ENCODE results near the gene DNAH14. TPM values are rescaled to one million over a fixed set of nuclear protein-coding genes. Genes with fewer than 3 reads are reported as not detected.

The DNAH14 gene
- total and polyA plus RNA-seq, 2 of the 13 experiments (the other 11 are each of a cell fraction or from before 2014, with no cell fraction given), result 4.5 to 27.5 TPM

DNA sequence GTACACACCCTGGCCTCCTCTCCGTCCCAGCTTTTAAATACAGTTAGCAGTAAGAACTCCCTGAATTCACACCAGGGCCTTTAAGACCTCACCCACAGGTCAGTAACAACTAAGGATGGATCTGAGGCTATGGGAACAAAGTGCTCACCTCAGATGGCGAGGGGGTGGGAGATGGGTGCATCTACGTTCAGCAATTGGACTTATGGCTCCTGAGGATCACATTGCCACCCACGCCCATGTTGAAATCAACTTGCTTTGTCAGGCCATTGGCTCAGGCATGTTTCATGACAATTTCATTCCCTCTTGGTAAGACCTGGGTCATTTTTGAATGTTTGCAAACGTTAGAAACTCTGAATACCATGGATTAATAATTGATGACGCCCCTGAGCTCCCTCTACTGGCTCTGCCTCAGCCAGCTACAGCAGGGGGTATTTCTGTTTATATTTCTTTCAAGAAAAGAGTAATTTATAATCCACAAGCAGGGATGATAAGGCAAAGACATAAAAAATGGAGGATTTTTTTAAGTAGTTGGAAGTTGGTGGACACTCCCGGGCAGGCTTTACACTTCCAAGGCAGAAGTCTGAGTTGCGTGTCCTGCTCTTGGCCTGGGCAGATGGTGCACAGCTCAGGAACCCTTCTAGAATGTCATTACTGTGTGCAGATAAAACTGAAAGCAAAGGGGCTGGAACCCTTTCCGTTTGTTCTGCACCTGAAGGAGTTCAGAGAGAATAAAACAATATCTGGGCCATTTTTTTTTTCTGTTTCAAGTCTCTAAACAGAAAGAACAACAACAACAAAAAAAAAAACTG, 512.0 kb downstream of the DNAH14 start (continued):
- TF ChIP-seq, protein P1, sequence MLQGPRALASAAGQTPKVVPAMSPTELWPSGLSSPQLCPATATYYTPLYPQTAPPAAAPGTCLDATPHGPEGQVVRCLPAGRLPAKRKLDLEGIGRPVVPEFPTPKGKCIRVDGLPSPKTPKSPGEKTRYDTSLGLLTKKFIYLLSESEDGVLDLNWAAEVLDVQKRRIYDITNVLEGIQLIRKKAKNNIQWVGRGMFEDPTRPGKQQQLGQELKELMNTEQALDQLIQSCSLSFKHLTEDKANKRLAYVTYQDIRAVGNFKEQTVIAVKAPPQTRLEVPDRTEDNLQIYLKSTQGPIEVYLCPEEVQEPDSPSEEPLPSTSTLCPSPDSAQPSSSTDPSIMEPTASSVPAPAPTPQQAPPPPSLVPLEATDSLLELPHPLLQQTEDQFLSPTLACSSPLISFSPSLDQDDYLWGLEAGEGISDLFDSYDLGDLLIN (CRISPR knock-in tag; IDR thresholded peaks at IDR 0.05; ENCODE audit: borderline replicate concordance), result no peak
- TF ChIP-seq YY1 (IDR thresholded peaks at IDR 0.05; ENCODE audit: insufficient read depth, insufficient replicate concordance, low read depth, low read length), result no peak
- no peak for TF ChIP-seq ZNF10 (CRISPR knock-in tag; IDR thresholded peaks at IDR 0.05; ENCODE audit: borderline replicate concordance, low read depth)
- no peak; the same call in 1 of the 2 replicates for TF ChIP-seq HMG20B (CRISPR knock-in tag; conservative IDR thresholded peaks at IDR 0.05)
- TF ChIP-seq, protein P2, sequence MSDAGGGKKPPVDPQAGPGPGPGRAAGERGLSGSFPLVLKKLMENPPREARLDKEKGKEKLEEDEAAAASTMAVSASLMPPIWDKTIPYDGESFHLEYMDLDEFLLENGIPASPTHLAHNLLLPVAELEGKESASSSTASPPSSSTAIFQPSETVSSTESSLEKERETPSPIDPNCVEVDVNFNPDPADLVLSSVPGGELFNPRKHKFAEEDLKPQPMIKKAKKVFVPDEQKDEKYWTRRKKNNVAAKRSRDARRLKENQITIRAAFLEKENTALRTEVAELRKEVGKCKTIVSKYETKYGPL (CRISPR knock-in tag; IDR thresholded peaks at IDR 0.05), result no peak
- TF ChIP-seq MIXL1 (CRISPR knock-in tag; IDR thresholded peaks at IDR 0.05), result peak; percentile 89; the same call in 1 of the 2 replicates
- no peak for TF ChIP-seq MAZ (IDR thresholded peaks at IDR 0.05; ENCODE audit: borderline replicate concordance, low read depth, low read length)
- TF ChIP-seq MAZ (CRISPR knock-in tag; IDR thresholded peaks at IDR 0.05; ENCODE audit: low read depth), result peak; percentile 68; the same call in 1 of the 2 replicates
- TF ChIP-seq ZNF879 (CRISPR knock-in tag; IDR thresholded peaks at IDR 0.05), result no peak
- no peak for TF ChIP-seq GATAD1 (CRISPR knock-in tag; IDR thresholded peaks at IDR 0.05)
- no peak for TF ChIP-seq HOXA5 (CRISPR knock-in tag; IDR thresholded peaks at IDR 0.05)
- TF ChIP-seq ERF (CRISPR knock-in tag; IDR thresholded peaks at IDR 0.05), result no peak
- no peak for TF ChIP-seq MTA1 (CRISPR knock-in tag; IDR thresholded peaks at IDR 0.05; ENCODE audit: borderline replicate concordance)
- TF ChIP-seq MED8 (CRISPR knock-in tag; IDR thresholded peaks at IDR 0.05; ENCODE audit: insufficient replicate concordance), result no peak
- TF ChIP-seq, protein P3, sequence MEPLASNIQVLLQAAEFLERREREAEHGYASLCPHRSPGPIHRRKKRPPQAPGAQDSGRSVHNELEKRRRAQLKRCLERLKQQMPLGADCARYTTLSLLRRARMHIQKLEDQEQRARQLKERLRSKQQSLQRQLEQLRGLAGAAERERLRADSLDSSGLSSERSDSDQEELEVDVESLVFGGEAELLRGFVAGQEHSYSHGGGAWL (CRISPR knock-in tag; IDR thresholded peaks at IDR 0.05), result no peak
- TF ChIP-seq EZH2 (conservative IDR thresholded peaks at IDR 0.05; ENCODE audit: low read depth, low read length), result no peak
- TF ChIP-seq ZNF781 (CRISPR knock-in tag; IDR thresholded peaks at IDR 0.05; ENCODE audit: borderline replicate concordance, not compliant biosample characterization), result no peak
- TF ChIP-seq, protein P4, sequence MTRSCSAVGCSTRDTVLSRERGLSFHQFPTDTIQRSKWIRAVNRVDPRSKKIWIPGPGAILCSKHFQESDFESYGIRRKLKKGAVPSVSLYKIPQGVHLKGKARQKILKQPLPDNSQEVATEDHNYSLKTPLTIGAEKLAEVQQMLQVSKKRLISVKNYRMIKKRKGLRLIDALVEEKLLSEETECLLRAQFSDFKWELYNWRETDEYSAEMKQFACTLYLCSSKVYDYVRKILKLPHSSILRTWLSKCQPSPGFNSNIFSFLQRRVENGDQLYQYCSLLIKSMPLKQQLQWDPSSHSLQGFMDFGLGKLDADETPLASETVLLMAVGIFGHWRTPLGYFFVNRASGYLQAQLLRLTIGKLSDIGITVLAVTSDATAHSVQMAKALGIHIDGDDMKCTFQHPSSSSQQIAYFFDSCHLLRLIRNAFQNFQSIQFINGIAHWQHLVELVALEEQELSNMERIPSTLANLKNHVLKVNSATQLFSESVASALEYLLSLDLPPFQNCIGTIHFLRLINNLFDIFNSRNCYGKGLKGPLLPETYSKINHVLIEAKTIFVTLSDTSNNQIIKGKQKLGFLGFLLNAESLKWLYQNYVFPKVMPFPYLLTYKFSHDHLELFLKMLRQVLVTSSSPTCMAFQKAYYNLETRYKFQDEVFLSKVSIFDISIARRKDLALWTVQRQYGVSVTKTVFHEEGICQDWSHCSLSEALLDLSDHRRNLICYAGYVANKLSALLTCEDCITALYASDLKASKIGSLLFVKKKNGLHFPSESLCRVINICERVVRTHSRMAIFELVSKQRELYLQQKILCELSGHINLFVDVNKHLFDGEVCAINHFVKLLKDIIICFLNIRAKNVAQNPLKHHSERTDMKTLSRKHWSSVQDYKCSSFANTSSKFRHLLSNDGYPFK (CRISPR knock-in tag; IDR thresholded peaks at IDR 0.05; ENCODE audit: borderline replicate concordance), result no peak
- TF ChIP-seq, protein P5, sequence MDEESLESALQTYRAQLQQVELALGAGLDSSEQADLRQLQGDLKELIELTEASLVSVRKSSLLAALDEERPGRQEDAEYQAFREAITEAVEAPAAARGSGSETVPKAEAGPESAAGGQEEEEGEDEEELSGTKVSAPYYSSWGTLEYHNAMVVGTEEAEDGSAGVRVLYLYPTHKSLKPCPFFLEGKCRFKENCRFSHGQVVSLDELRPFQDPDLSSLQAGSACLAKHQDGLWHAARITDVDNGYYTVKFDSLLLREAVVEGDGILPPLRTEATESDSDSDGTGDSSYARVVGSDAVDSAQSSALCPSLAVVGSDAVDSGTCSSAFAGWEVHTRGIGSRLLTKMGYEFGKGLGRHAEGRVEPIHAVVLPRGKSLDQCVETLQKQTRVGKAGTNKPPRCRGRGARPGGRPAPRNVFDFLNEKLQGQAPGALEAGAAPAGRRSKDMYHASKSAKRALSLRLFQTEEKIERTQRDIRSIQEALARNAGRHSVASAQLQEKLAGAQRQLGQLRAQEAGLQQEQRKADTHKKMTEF (CRISPR knock-in tag; IDR thresholded peaks at IDR 0.05), result peak; percentile 36; the same call in 1 of the 2 replicates
- TF ChIP-seq KDM2A (CRISPR knock-in tag; IDR thresholded peaks at IDR 0.05; ENCODE audit: borderline replicate concordance, low read depth), result no peak
- TF ChIP-seq SALL1 (CRISPR knock-in tag; IDR thresholded peaks at IDR 0.05), result peak; percentile 39; the same call in 1 of the 2 replicates
